Measurements from ENCODE around the gene CRABP1.

DNA sequence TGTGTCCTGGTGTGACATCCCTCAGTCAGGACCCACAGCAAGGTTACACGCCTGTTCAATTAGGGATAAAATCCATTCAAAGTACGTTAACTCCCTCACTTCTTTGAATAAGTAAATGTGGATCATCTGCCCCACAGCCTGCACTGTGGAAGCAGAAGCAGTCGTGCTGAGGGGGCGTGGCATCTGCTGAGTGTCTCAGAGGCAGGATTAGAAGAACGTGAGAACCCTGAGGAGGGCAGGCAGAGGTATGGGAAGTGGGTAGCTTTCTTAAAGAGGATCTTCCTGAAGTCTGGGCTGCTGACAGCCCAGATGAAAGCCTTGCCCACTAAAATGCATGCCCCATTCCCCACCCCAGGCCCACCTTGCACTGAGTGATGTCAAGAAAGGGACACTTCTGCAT lies 28.5 kb downstream of the CRABP1 start:
- TF ChIP-seq GABPA (IDR thresholded peaks at IDR 0.05; ENCODE audit: low read depth) (no peak), SIN3A (IDR thresholded peaks at IDR 0.05; ENCODE audit: low read depth, low read length) (no peak), TCF12 (IDR thresholded peaks at IDR 0.05; ENCODE audit: low read depth, low read length) (no peak), POLR2AphosphoS5 (IDR thresholded peaks at IDR 0.05; ENCODE audit: low read length) (no peak), HDAC6 (IDR thresholded peaks at IDR 0.05; ENCODE audit: unreplicated experiment) (no peak), EGR1 (IDR thresholded peaks at IDR 0.05; ENCODE audit: borderline replicate concordance in 1 of 2, low read depth in 2 of 2, low read length in 2 of 2) (no peak), RCOR1 (conservative IDR thresholded peaks at IDR 0.05; ENCODE audit: low read depth, low read length) (no peak)
- TF ChIP-seq, protein P1, sequence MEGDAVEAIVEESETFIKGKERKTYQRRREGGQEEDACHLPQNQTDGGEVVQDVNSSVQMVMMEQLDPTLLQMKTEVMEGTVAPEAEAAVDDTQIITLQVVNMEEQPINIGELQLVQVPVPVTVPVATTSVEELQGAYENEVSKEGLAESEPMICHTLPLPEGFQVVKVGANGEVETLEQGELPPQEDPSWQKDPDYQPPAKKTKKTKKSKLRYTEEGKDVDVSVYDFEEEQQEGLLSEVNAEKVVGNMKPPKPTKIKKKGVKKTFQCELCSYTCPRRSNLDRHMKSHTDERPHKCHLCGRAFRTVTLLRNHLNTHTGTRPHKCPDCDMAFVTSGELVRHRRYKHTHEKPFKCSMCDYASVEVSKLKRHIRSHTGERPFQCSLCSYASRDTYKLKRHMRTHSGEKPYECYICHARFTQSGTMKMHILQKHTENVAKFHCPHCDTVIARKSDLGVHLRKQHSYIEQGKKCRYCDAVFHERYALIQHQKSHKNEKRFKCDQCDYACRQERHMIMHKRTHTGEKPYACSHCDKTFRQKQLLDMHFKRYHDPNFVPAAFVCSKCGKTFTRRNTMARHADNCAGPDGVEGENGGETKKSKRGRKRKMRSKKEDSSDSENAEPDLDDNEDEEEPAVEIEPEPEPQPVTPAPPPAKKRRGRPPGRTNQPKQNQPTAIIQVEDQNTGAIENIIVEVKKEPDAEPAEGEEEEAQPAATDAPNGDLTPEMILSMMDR (IDR thresholded peaks at IDR 0.05 in 2 of 3, conservative IDR thresholded peaks at IDR 0.05 in 1 of 3; ENCODE audit: control insufficient read depth in 2 of 3, extremely low read depth in 1 of 3, insufficient read depth in 1 of 3, low read depth in 3 of 3, low read length in 3 of 3), result no peak
- TF ChIP-seq, protein P2, sequence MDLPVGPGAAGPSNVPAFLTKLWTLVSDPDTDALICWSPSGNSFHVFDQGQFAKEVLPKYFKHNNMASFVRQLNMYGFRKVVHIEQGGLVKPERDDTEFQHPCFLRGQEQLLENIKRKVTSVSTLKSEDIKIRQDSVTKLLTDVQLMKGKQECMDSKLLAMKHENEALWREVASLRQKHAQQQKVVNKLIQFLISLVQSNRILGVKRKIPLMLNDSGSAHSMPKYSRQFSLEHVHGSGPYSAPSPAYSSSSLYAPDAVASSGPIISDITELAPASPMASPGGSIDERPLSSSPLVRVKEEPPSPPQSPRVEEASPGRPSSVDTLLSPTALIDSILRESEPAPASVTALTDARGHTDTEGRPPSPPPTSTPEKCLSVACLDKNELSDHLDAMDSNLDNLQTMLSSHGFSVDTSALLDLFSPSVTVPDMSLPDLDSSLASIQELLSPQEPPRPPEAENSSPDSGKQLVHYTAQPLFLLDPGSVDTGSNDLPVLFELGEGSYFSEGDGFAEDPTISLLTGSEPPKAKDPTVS (IDR thresholded peaks at IDR 0.05; ENCODE audit: low read depth, low read length), result no peak

Data from GM12878 (cell line).